BLaER1 treated with 17β-estradiol and CSF1 and Interleukin-3, amounts not matched to agents 10 nM and 100 nM (cell line): ENCODE results near the gene CTNNA3.

ENCODE experiments used
- H3K27ac ChIP-seq, 11 experiments: shearing (Covaris generic); formaldehyde crosslinking; 2 replicates each; pipeline ENCODE4 v1.8.1; 2022
- H3K27me3 ChIP-seq, 11 experiments: shearing (Covaris generic); formaldehyde crosslinking; 2 replicates each; pipeline ENCODE4 v1.8.1; 2022
- H3K36me3 ChIP-seq, 11 experiments: shearing (Covaris generic); formaldehyde crosslinking; 2 replicates each; pipeline ENCODE4 v1.8.1; 2022
- H3K4me1 ChIP-seq, 10 experiments: shearing (Covaris generic); formaldehyde crosslinking; 2 replicates each; pipeline ENCODE4 v1.8.1; 2022
- H3K4me2 ChIP-seq, 11 experiments: shearing (Covaris generic); formaldehyde crosslinking; 2 replicates each; pipeline ENCODE4 v1.8.1; 2022
- H3K4me3 ChIP-seq, 10 experiments: shearing (Covaris generic); formaldehyde crosslinking; 2 replicates each; pipeline ENCODE4 v1.8.1; 2022
- H3K9ac ChIP-seq, 11 experiments: shearing (Covaris generic); formaldehyde crosslinking; 2 replicates each; pipeline ENCODE4 v1.8.1; 2022
- H3K9me3 ChIP-seq, 11 experiments: shearing (Covaris generic); formaldehyde crosslinking; replicated peaks in 1 of 11; 2 replicates each; pipeline ENCODE4 v1.8.1; 2022
- H4K20me1 ChIP-seq, 11 experiments: shearing (Covaris generic); formaldehyde crosslinking; 2 replicates each; pipeline ENCODE4 v1.8.1; 2022
- Cebpa-rat ChIP-seq, 11 experiments: shearing (Covaris generic); IDR thresholded peaks; 2 replicates each; pipeline ENCODE4 v1.8.1; 2022

CTNNA3 gene

GRCh38 chr10:66550351-66550750 is 1145.6 kb downstream of the CTNNA3 start:
- Histone ChIP-seq H3K9ac (no peak overlapping the region), H3K4me1 (no peaks in the 10 kb centered on the region), H3K27me3 (no peaks in the 10 kb centered on the region), H3K27ac (no peak overlapping the region), H4K20me1 (no peaks in the 10 kb centered on the region), H3K4me3 (no peak overlapping the region), H3K9me3 (no peaks in the 10 kb centered on the region), H3K4me2 (no peak overlapping the region), H3K36me3 (no peaks in the 10 kb centered on the region)
- TF ChIP-seq Cebpa-rat (IDR thresholded peaks at IDR 0.05), result no peak

GRCh38 chr10:66538908-66539307 is 1157.1 kb downstream of the CTNNA3 start:
- Histone ChIP-seq H3K27me3 (no peaks in the 10 kb centered on the region), H3K27ac (no peak overlapping the region), H3K4me1 (peaks cover 5 to 20% (median 15%) of the 10 kb centered on the region in 10 experiments; a peak in 17 of 20 replicates), H4K20me1 (no peaks in the 10 kb centered on the region), H3K4me3 (no peak overlapping the region), H3K9ac (no peak overlapping the region), H3K9me3 (no peaks in the 10 kb centered on the region), H3K4me2 (peak overlapping the region in 8 of 11 experiments; percentile 23 to 79 (median 64); a peak in 12 of 22 replicates), H3K36me3 (no peaks in the 10 kb centered on the region)
- no peak for TF ChIP-seq Cebpa-rat (IDR thresholded peaks at IDR 0.05)

DNA sequence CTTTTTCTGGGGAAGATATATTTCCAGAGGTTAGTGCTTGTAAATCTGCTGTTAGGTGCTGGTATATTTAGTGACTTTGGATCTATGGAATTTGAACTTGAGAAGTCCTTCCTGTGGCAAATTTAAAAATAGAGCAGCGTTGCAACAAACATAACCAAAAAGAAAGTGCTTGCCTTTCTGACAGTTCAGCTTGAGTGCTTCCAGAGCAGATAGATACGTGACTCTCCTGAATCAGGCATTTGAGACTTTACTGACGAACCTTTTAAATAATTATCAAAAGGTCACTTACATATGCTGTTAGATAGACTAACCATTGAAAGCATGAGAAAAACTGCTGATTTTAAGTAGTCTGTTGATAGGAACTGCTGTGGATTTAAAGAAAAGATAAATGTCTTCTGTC is 1157.6 kb downstream of the CTNNA3 start:
- H3K9me3 ChIP-seq, result no peaks in the 10 kb centered on the region
- peak overlapping the region in 3 of 11 experiments; percentile 6 to 43 (median 9); a peak in 1 of 22 replicates for H3K27ac ChIP-seq
- H3K27me3 ChIP-seq, result no peaks in the 10 kb centered on the region
- peak overlapping the region; percentile 24 to 79 (median 59); a peak in 21 of 22 replicates for H3K4me2 ChIP-seq
- H3K4me3 ChIP-seq, result no peak overlapping the region
- no peaks in the 10 kb centered on the region for H3K36me3 ChIP-seq
- peaks cover 5 to 20% (median 15%) of the 10 kb centered on the region in 10 experiments; a peak in 17 of 20 replicates for H3K4me1 ChIP-seq
- H3K9ac ChIP-seq, result peak overlapping the region in 2 of 11 experiments; percentile 13 to 33; a peak in 3 of 22 replicates
- TF ChIP-seq Cebpa-rat (IDR thresholded peaks at IDR 0.05), result no peak
- H4K20me1 ChIP-seq, result no peaks in the 10 kb centered on the region

DNA sequence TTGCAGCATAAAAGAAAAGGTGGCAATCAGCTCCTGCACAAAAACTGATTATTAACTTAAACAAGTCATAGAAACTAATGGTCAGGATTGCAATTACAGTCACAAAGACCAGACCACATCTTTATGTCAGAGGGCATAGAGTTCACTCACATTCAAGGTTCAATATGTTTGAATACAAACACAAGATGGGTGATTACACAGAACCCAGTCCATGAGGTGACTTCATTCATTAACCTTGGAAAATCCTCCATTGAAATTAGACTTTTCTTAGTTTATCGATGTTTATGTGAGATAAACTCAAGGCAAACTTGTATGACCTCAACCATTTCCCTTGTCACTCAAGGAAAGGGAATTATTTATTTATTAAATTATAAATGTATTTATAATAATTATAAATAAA is 1158.8 kb downstream of the CTNNA3 start:
- no peaks in the 10 kb centered on the region for H3K9me3 ChIP-seq
- no peaks in the 10 kb centered on the region for H3K27me3 ChIP-seq
- no peaks in the 10 kb centered on the region for H4K20me1 ChIP-seq
- no peak for TF ChIP-seq Cebpa-rat (IDR thresholded peaks at IDR 0.05)
- H3K36me3 ChIP-seq, result no peaks in the 10 kb centered on the region
- H3K4me2 ChIP-seq, result no peak overlapping the region
- H3K4me1 ChIP-seq, result peaks cover 5 to 20% (median 15%) of the 10 kb centered on the region in 10 experiments; a peak in 17 of 20 replicates
- H3K9ac ChIP-seq, result no peak overlapping the region
- no peak overlapping the region for H3K27ac ChIP-seq
- no peak overlapping the region for H3K4me3 ChIP-seq

DNA sequence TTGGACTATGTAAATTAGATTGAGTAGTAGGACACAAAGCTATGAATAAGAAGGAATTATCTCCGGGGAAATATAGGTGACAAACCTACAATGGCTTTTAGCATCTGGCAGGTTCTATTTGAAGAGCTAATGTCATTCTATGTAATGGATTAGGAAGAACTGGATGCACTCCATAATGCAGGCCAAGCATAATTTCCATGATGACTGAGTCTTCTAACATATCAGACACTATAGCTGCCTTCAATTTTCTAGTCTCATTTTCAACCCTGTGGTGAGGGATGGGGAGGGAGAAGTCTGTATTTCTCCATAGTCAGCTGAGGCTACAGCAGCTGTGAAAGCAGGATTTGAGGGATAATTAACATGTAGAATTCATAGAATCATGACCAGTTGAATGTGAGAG is 1160.6 kb downstream of the CTNNA3 start:
- Histone ChIP-seq H3K9me3 (no peaks in the 10 kb centered on the region), H3K27ac (no peak overlapping the region), H3K9ac (no peak overlapping the region), H3K4me3 (no peak overlapping the region), H3K4me2 (no peak overlapping the region), H3K36me3 (no peaks in the 10 kb centered on the region), H4K20me1 (no peaks in the 10 kb centered on the region), H3K27me3 (no peaks in the 10 kb centered on the region), H3K4me1 (peaks cover 5 to 20% (median 15%) of the 10 kb centered on the region in 10 experiments; a peak in 17 of 20 replicates)
- no peak for TF ChIP-seq Cebpa-rat (IDR thresholded peaks at IDR 0.05)

GRCh38 chr10:66534866-66535265 is 1161.1 kb downstream of the CTNNA3 start:
- no peak overlapping the region for H3K4me2 ChIP-seq
- H3K9me3 ChIP-seq, result no peaks in the 10 kb centered on the region
- no peaks in the 10 kb centered on the region for H3K36me3 ChIP-seq
- no peak for TF ChIP-seq Cebpa-rat (IDR thresholded peaks at IDR 0.05)
- no peak overlapping the region for H3K9ac ChIP-seq
- H3K27me3 ChIP-seq, result no peaks in the 10 kb centered on the region
- no peak overlapping the region for H3K27ac ChIP-seq
- no peaks in the 10 kb centered on the region for H4K20me1 ChIP-seq
- peaks cover 5 to 20% (median 15%) of the 10 kb centered on the region in 10 experiments; a peak in 17 of 20 replicates for H3K4me1 ChIP-seq
- no peak overlapping the region for H3K4me3 ChIP-seq

GRCh38 chr10:66521506-66521905 is 1174.5 kb downstream of the CTNNA3 start:
- TF ChIP-seq Cebpa-rat (IDR thresholded peaks at IDR 0.05), result no peak
- no peak overlapping the region for H3K27ac ChIP-seq
- H3K4me2 ChIP-seq, result no peak overlapping the region
- no peaks in the 10 kb centered on the region for H3K4me1 ChIP-seq
- no peaks in the 10 kb centered on the region for H3K9me3 ChIP-seq
- H3K4me3 ChIP-seq, result no peak overlapping the region
- H4K20me1 ChIP-seq, result no peaks in the 10 kb centered on the region
- H3K27me3 ChIP-seq, result no peaks in the 10 kb centered on the region
- H3K36me3 ChIP-seq, result no peaks in the 10 kb centered on the region
- H3K9ac ChIP-seq, result no peak overlapping the region

GRCh38 chr10:66519616-66520015 is 1176.4 kb downstream of the CTNNA3 start:
- Histone ChIP-seq H3K27ac (no peak overlapping the region), H4K20me1 (no peaks in the 10 kb centered on the region), H3K9me3 (no peaks in the 10 kb centered on the region), H3K4me3 (no peak overlapping the region), H3K9ac (no peak overlapping the region), H3K4me1 (no peaks in the 10 kb centered on the region), H3K4me2 (no peak overlapping the region), H3K27me3 (no peaks in the 10 kb centered on the region), H3K36me3 (no peaks in the 10 kb centered on the region)
- TF ChIP-seq Cebpa-rat (IDR thresholded peaks at IDR 0.05), result no peak

DNA sequence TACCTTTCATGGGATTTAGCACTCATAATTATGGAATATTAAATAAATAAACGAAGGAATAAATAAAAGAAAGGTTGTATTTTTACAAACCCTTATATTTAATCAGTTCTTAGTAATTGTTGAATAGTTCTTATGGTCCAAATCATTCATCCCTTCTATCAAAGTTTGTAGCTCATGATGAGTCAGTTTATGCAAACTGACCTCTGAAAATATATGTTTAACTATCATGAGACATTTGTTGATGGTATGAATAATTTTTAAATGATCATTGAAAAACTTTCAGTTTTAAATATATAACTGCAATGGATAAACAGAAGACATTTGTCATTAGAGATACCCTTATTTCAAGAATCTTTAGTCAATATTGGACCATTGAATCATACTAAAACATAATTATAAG is 1181.3 kb downstream of the CTNNA3 start:
- H3K27ac ChIP-seq, result no peak overlapping the region

DNA sequence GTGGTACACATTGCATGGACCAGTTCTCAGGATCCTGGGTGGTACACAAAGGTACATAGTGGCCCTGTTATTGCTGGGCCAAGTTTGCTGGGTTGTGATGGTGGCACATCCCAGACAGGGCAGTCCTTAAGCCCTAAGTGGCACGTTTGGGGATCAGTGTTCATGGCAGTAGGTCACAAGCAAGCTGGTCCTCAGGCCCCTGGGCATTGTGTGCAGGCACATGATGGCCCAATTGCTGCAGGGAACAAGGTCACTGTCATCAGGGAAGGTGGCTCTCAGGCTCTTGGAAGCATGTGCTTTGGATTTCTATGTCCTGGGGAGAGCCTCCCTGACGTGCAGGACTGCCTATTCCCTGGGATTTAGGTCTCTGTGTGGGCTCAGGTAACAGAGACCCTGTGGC is 1182.5 kb downstream of the CTNNA3 start:
- no peaks in the 10 kb centered on the region for H3K9me3 ChIP-seq
- H3K4me1 ChIP-seq, result no peaks in the 10 kb centered on the region
- no peak overlapping the region for H3K9ac ChIP-seq
- H3K4me2 ChIP-seq, result no peak overlapping the region
- H3K27ac ChIP-seq, result no peak overlapping the region
- TF ChIP-seq Cebpa-rat (IDR thresholded peaks at IDR 0.05), result no peak
- H3K36me3 ChIP-seq, result no peaks in the 10 kb centered on the region
- H4K20me1 ChIP-seq, result no peaks in the 10 kb centered on the region
- H3K27me3 ChIP-seq, result no peaks in the 10 kb centered on the region
- no peak overlapping the region for H3K4me3 ChIP-seq

More for the DNA sequence above, 1181.3 kb downstream of the CTNNA3 start:
- Histone ChIP-seq H4K20me1 (no peaks in the 10 kb centered on the region), H3K4me3 (no peak overlapping the region), H3K4me1 (no peaks in the 10 kb centered on the region), H3K9me3 (no peaks in the 10 kb centered on the region), H3K9ac (no peak overlapping the region), H3K36me3 (no peaks in the 10 kb centered on the region), H3K4me2 (no peak overlapping the region), H3K27me3 (no peaks in the 10 kb centered on the region)
- TF ChIP-seq Cebpa-rat (IDR thresholded peaks at IDR 0.05), result no peak
